ENCODE results near the gene CREG2. TPM values are rescaled to one million over a fixed set of nuclear protein-coding genes. Genes with fewer than 3 reads are reported as not detected.

The CREG2 gene
- total RNA-seq, 3 donors from 2014 or later = under 0.01 TPM; not detected in 2

DNA sequence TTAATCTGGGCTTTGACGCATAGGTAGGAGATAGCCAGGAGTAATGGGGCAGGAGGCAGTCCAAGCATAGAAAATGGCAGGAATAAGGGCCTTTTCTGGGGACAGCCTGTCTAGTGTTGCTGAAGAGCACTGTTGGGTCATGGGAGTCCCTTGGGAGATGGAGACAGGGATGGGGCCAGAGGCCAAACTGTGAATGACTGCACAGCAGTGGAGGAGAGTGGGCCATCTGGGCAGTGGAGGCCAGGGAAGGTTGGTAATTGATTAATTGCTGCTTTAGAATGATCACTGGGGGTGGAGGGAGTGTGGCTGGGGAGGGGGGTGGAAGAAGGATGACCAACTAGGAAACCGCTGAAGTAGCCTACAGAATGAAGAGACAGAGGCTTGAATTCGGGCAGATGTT is 28.6 kb upstream of the CREG2 start:
- intact Hi-C loops (cut with DNase I; ENCODE audit: low total_unique reads) = no loop called here
- no peak for DNase-seq (ENCODE audit: low spot score in 2 of 2)
- no peaks in the 10 kb centered on the region for H3K36me3 ChIP-seq
- H3K9me3 ChIP-seq = no peaks in the 10 kb centered on the region
- no peaks in the 10 kb centered on the region for H3K27me3 ChIP-seq
- TF ChIP-seq POLR2AphosphoS5 (IDR thresholded peaks at IDR 0.05) (no peak), POLR2A (IDR thresholded peaks at IDR 0.05) (no peak)
- TF ChIP-seq, protein P1, sequence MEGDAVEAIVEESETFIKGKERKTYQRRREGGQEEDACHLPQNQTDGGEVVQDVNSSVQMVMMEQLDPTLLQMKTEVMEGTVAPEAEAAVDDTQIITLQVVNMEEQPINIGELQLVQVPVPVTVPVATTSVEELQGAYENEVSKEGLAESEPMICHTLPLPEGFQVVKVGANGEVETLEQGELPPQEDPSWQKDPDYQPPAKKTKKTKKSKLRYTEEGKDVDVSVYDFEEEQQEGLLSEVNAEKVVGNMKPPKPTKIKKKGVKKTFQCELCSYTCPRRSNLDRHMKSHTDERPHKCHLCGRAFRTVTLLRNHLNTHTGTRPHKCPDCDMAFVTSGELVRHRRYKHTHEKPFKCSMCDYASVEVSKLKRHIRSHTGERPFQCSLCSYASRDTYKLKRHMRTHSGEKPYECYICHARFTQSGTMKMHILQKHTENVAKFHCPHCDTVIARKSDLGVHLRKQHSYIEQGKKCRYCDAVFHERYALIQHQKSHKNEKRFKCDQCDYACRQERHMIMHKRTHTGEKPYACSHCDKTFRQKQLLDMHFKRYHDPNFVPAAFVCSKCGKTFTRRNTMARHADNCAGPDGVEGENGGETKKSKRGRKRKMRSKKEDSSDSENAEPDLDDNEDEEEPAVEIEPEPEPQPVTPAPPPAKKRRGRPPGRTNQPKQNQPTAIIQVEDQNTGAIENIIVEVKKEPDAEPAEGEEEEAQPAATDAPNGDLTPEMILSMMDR (IDR thresholded peaks at IDR 0.05) = no peak
- H3K4me3 ChIP-seq = no peak overlapping the region
- H3K27ac ChIP-seq = no peak overlapping the region
- H3K4me1 ChIP-seq = no peaks in the 10 kb centered on the region

DNA sequence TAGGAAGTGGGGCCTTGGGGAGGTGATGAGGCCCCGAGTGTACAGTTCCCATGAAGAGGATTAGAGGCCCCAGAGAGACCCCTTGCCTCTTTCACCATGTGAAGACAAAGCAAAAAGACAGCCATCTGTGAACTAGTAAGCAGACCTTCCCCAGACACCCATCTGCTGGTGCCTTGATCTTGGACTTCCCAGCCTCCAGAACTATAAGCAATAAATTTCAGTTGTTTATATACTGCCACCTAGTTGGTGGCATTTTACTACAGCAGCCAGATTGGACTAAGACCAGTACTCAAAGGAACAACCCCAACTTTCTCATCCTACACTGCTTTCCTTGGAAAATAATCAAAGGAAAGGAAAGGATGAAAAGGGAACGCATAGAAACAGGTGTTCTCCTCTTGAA is 27.9 kb upstream of the CREG2 start:
- DNase-seq (ENCODE audit: low spot score in 2 of 2) = no peak
- intact Hi-C loops (cut with DNase I; ENCODE audit: low total_unique reads) = no loop called here
- Histone ChIP-seq H3K27ac (no peak overlapping the region), H3K9me3 (no peaks in the 10 kb centered on the region), H3K36me3 (no peaks in the 10 kb centered on the region), H3K4me1 (no peaks in the 10 kb centered on the region), H3K27me3 (no peaks in the 10 kb centered on the region), H3K4me3 (no peak overlapping the region)
- TF ChIP-seq POLR2A (IDR thresholded peaks at IDR 0.05) (no peak), POLR2AphosphoS5 (IDR thresholded peaks at IDR 0.05) (no peak)
- TF ChIP-seq, protein P1 (IDR thresholded peaks at IDR 0.05) = no peak

DNA sequence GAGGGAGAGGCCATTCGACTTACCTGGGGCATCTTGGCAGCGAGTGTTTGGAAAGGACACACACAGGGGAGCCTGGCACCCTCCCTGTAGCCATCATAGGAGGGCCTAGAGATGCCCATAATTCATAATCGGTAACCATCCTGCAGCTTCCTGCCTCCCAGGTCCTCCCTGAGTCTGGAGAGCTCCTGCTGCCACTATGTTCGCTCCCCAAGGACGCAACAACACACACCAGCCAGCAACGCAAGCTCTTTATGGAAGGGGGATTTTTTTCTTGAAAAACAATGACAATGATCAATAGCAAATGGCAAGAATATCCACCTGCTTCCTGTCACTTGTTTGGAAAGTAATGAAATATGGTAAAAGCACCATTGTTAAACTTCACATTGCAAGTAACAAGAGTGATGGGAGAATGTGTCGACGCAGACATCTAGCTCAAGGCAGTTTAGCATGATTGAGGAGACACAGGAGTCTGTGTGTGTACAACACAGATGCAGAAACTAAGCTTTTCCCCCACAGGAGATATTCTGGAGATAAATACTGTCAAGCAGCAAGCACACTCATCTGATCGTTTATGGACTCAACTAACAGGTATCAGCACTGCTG is 24.9 kb upstream of the CREG2 start:
- Histone ChIP-seq H3K27ac (no peak overlapping the region), H3K4me3 (no peak overlapping the region), H3K27me3 (no peaks in the 10 kb centered on the region), H3K4me1 (no peaks in the 10 kb centered on the region), H3K9me3 (no peaks in the 10 kb centered on the region), H3K36me3 (no peaks in the 10 kb centered on the region)
- intact Hi-C loops (cut with DNase I; ENCODE audit: low total_unique reads) = no loop called here
- TF ChIP-seq POLR2A (IDR thresholded peaks at IDR 0.05) = no peak
- TF ChIP-seq, protein P1 (IDR thresholded peaks at IDR 0.05) = no peak
- TF ChIP-seq POLR2AphosphoS5 (IDR thresholded peaks at IDR 0.05) = no peak
- DNase-seq (ENCODE audit: low spot score in 2 of 2) = no peak

DNA sequence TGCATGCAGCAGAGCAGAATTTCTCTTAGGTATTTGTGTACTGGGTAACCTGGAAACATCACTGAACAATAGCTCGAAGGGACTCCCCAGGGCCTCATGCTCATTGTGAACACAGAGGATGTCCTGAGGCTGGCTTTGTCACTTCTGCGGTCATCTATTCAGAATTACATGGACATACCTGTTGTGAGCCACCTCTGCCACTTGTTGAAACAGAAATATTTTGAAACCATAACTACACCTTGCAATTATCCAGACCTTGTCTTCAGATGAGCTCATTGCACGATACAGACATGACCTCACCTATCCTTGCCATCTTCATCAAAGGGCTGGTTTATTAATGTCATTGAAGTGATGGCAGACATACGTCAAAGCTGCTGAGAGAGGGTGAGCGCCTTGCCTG is 23.4 kb upstream of the CREG2 start:
- Histone ChIP-seq H3K4me1 (no peaks in the 10 kb centered on the region), H3K27ac (no peak overlapping the region), H3K9me3 (no peaks in the 10 kb centered on the region), H3K4me3 (no peak overlapping the region), H3K36me3 (no peaks in the 10 kb centered on the region), H3K27me3 (no peaks in the 10 kb centered on the region)
- TF ChIP-seq POLR2AphosphoS5 (IDR thresholded peaks at IDR 0.05) (no peak), POLR2A (IDR thresholded peaks at IDR 0.05) (no peak)
- TF ChIP-seq, protein P1 (IDR thresholded peaks at IDR 0.05) = no peak
- intact Hi-C loops (cut with DNase I; ENCODE audit: low total_unique reads) = no loop called here
- DNase-seq (ENCODE audit: low spot score in 2 of 2) = no peak

DNA sequence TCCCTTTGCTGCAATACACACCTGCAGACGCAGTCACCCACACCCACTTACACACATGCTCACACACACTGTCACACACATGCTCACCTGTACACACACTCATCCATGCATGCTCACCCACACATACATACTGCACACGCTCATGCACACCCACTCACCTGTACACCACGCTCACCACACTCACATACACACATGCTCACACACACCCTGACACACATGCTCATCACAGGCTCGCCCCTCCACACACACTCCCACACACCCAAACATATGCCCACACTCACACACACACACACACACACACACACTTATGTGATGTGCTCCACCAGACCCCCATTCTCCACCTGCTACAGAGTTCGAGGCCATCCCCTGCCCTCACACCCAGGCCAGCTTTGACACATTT is 22.8 kb upstream of the CREG2 start:
- H3K27ac ChIP-seq = no peak overlapping the region
- intact Hi-C loops (cut with DNase I; ENCODE audit: low total_unique reads) = no loop called here
- H3K36me3 ChIP-seq = no peaks in the 10 kb centered on the region
- TF ChIP-seq POLR2AphosphoS5 (IDR thresholded peaks at IDR 0.05) (no peak), POLR2A (IDR thresholded peaks at IDR 0.05) (no peak)
- TF ChIP-seq, protein P1 (IDR thresholded peaks at IDR 0.05) = no peak
- no peak for DNase-seq (ENCODE audit: low spot score in 2 of 2)
- no peaks in the 10 kb centered on the region for H3K4me1 ChIP-seq
- no peak overlapping the region for H3K4me3 ChIP-seq
- H3K9me3 ChIP-seq = no peaks in the 10 kb centered on the region
- no peaks in the 10 kb centered on the region for H3K27me3 ChIP-seq
